Measurements from ENCODE around the gene LRPAP1. TPM values are rescaled to one million over a fixed set of nuclear protein-coding genes. Genes with fewer than 3 reads are reported as not detected.
A peak's percentile ranks its signal among the peaks of the same experiment; 100 is the strongest.
"Not testable (repeated sequence)": the region's sequence is repeated elsewhere in the genome, so short reads cannot be mapped to it uniquely, and the experiment has no call there.

The LRPAP1 gene
- total RNA-seq, 1 donor from 2014 or later, result 92.2 TPM

- peaks cover 11% of the 10 kb centered on the region for H3K4me1 Mint-ChIP-seq (ENCODE audit: unreplicated experiment)
- TF ChIP-seq, protein P1, sequence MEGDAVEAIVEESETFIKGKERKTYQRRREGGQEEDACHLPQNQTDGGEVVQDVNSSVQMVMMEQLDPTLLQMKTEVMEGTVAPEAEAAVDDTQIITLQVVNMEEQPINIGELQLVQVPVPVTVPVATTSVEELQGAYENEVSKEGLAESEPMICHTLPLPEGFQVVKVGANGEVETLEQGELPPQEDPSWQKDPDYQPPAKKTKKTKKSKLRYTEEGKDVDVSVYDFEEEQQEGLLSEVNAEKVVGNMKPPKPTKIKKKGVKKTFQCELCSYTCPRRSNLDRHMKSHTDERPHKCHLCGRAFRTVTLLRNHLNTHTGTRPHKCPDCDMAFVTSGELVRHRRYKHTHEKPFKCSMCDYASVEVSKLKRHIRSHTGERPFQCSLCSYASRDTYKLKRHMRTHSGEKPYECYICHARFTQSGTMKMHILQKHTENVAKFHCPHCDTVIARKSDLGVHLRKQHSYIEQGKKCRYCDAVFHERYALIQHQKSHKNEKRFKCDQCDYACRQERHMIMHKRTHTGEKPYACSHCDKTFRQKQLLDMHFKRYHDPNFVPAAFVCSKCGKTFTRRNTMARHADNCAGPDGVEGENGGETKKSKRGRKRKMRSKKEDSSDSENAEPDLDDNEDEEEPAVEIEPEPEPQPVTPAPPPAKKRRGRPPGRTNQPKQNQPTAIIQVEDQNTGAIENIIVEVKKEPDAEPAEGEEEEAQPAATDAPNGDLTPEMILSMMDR (IDR thresholded peaks at IDR 0.05; ENCODE audit: unreplicated experiment), result no peak
- peaks cover 2% of the 10 kb centered on the region for H3K27me3 Mint-ChIP-seq (ENCODE audit: unreplicated experiment)
- H3K4me3 Mint-ChIP-seq (ENCODE audit: unreplicated experiment), result no peak overlapping the region
- no peaks in the 10 kb centered on the region for H3K9me3 Mint-ChIP-seq (ENCODE audit: unreplicated experiment)
- H3K36me3 Mint-ChIP-seq (ENCODE audit: low read depth, unreplicated experiment), result peaks cover 43% of the 10 kb centered on the region
- DNase-seq (ENCODE audit: low spot score), result no peak
- no peak overlapping the region for H3K27ac Mint-ChIP-seq (ENCODE audit: unreplicated experiment)
These were observed 17.9 kb downstream of the LRPAP1 start for GRCh38 chr4:3514221-3514780.

DNA sequence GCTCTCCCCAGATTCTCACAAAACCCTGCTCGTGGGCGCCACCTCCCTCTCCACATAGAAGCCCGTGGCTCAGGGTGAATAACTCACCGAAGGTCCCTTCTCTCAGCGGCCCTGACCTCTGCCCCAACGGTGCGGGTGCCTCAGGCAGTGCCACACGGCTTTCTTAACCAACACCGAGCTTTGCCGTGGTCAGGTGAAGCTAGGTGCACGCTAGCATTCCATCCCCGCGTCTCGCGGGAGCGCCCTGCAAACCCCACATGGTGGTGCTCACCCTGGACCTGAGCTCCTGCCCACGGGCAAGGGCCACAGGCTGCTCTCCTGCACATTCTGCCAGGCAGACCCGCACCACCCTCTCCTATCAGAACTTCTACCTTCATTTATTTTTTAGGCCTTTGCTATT is 18.4 kb downstream of the LRPAP1 start:
- no peaks in the 10 kb centered on the region for H3K9me3 Mint-ChIP-seq (ENCODE audit: unreplicated experiment)

DNA sequence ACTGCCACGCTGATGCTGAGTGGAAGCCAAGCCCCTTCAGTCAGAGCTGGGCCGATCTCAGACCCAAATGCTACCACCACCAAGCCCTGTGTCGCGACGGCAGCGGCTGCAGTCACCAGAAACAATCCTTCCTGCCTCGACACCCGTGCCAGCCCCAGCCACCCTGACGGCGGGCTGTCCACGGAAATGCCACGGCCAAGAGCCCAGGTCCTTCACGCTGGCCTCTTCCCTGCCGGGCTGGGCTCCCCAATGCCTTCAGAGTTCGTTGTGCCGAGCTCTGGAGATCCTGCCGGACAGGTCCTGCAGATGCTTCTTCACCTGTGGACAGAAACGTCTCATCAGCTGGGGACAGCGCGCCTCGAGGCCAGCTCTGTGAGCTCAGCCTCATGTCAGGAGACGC is 19.5 kb downstream of the LRPAP1 start:
- H3K4me3 Mint-ChIP-seq (ENCODE audit: unreplicated experiment), result peak overlapping the region; percentile 19
- H3K27ac Mint-ChIP-seq (ENCODE audit: unreplicated experiment), result no peak overlapping the region
- H3K4me1 Mint-ChIP-seq (ENCODE audit: unreplicated experiment), result peaks cover 9% of the 10 kb centered on the region
- peaks cover 2% of the 10 kb centered on the region for H3K27me3 Mint-ChIP-seq (ENCODE audit: unreplicated experiment)
- H3K9me3 Mint-ChIP-seq (ENCODE audit: unreplicated experiment), result no peaks in the 10 kb centered on the region
- H3K36me3 Mint-ChIP-seq (ENCODE audit: low read depth, unreplicated experiment), result peaks cover 52% of the 10 kb centered on the region
- TF ChIP-seq, protein P1 (IDR thresholded peaks at IDR 0.05; ENCODE audit: unreplicated experiment), result no peak
- DNase-seq (ENCODE audit: low spot score), result no peak

More for the DNA sequence above, 18.4 kb downstream of the LRPAP1 start:
- Mint-ChIP-seq H3K27me3 (ENCODE audit: unreplicated experiment) (peaks cover 2% of the 10 kb centered on the region), H3K36me3 (ENCODE audit: low read depth, unreplicated experiment) (peaks cover 44% of the 10 kb centered on the region), H3K4me1 (ENCODE audit: unreplicated experiment) (peaks cover 10% of the 10 kb centered on the region), H3K4me3 (ENCODE audit: unreplicated experiment) (no peak overlapping the region), H3K27ac (ENCODE audit: unreplicated experiment) (no peak overlapping the region)
- TF ChIP-seq, protein P1 (IDR thresholded peaks at IDR 0.05; ENCODE audit: unreplicated experiment), result no peak
- no peak for DNase-seq (ENCODE audit: low spot score)

DNA sequence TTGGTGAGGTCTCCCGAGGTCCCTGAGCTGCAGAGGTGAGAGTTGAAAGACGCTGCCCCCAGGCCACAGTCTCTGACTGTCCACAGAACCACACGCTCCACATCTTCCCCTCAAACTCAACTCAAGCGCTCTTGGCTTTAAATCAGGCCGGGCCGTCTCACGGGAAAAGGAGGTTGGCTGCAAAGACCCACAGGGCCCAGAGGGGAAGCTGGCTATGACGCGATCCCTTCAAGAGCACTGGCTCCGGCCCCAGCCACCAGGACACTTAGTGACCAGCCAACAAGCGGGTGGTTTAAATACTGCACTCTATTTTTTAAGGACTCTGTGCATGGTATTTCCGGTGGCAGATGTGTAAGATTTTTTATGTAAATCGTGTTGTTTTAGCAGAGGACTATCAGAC is 19.9 kb downstream of the LRPAP1 start:
- no peak for DNase-seq (ENCODE audit: low spot score)
- Mint-ChIP-seq H3K4me1 (ENCODE audit: unreplicated experiment) (peaks cover 9% of the 10 kb centered on the region), H3K27me3 (ENCODE audit: unreplicated experiment) (peaks cover 2% of the 10 kb centered on the region), H3K4me3 (ENCODE audit: unreplicated experiment) (no peak overlapping the region), H3K9me3 (ENCODE audit: unreplicated experiment) (no peaks in the 10 kb centered on the region), H3K36me3 (ENCODE audit: low read depth, unreplicated experiment) (peaks cover 55% of the 10 kb centered on the region), H3K27ac (ENCODE audit: unreplicated experiment) (no peak overlapping the region)
- TF ChIP-seq, protein P1 (IDR thresholded peaks at IDR 0.05; ENCODE audit: unreplicated experiment), result no peak

DNA sequence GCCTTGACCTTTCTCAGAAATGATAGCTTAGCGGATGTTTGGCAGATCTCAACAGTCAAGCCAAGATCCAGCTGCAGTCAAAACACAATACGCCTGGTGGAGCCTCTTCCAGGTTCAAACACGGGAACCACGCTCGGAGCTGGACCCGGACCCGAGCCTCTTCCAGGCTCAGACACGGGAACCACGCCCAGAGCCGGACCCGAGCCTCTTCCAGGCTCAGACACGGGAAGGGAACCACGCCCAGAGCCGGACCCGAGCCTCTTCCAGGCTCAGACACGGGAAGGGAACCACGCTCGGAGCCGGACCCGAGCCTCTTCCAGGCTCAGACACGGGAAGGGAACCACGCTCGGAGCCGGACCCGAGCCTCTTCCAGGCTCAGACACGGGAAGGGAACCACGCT is 20.6 kb downstream of the LRPAP1 start:
- not testable (repeated sequence) for H3K9me3 Mint-ChIP-seq (ENCODE audit: unreplicated experiment); H3K27ac Mint-ChIP-seq (ENCODE audit: unreplicated experiment); DNase-seq (ENCODE audit: low spot score); H3K27me3 Mint-ChIP-seq (ENCODE audit: unreplicated experiment); H3K4me1 Mint-ChIP-seq (ENCODE audit: unreplicated experiment)
- Mint-ChIP-seq H3K4me3 (ENCODE audit: unreplicated experiment) (peak overlapping the region; percentile 27), H3K36me3 (ENCODE audit: low read depth, unreplicated experiment) (peaks cover 60% of the 10 kb centered on the region)
